Muscle of leg (tissue), 9 donors: ENCODE results near the gene INA. TPM values are rescaled to one million over a fixed set of nuclear protein-coding genes. Genes with fewer than 3 reads are reported as not detected.

Source experiments
- polyA plus RNA-seq, 8 donors: library from polyadenylated mRNA; unstranded; fragments of 120-200 nt; gene quantifications; one replicate each; pipeline versions ENCODE4 v1.2.1 to v1.2.3, GENCODE V29; 2013; ENCODE audit warnings: inconsistent platforms in 1 of 8, low replicate concordance in 1 of 8; ENCODE audit not compliant: insufficient read length in 8 of 8, insufficient read depth in 1 of 8
- total RNA-seq: library from RNA; stranded (reverse); fragments of 120-200 nt; gene quantifications from one replicate; pipeline ENCODE4 v1.2.4, GENCODE V29; 2013

The INA gene
- total and polyA plus RNA-seq, 9 donors = 0.06 to 0.73 (median 0.21) TPM

Other genes with a start within 250 kb of the INA start
- 84.1 TPM for gene NT5C2, start 83.9 kb upstream of the INA start, total RNA-seq
- 100 to 1,000 TPM; 102 to 179 (median 125) TPM for gene NT5C2, start 83.9 kb upstream of the INA start, polyA plus RNA-seq
- not detected for gene RPEL1, start 31.3 kb upstream of the INA start, total RNA-seq
- gene RPEL1, start 31.3 kb upstream of the INA start, polyA plus RNA-seq = under 1 TPM in 4 of 8 donors, not detected in 4; 0.08 to 0.12 (median 0.10) TPM
- gene PCGF6, start 74.0 kb downstream of the INA start, total RNA-seq = 9.4 TPM
- gene PCGF6, start 74.0 kb downstream of the INA start, polyA plus RNA-seq = 1 to 10 TPM; 7.6 to 9.8 (median 8.9) TPM
- 4.0 TPM for gene TAF5, start 90.8 kb downstream of the INA start, total RNA-seq
- 1 to 10 TPM; 3.3 to 5.4 (median 4.2) TPM for gene TAF5, start 90.8 kb downstream of the INA start, polyA plus RNA-seq
- 543 TPM for gene ATP5MK, start 119.3 kb downstream of the INA start, total RNA-seq
- gene ATP5MK, start 119.3 kb downstream of the INA start, polyA plus RNA-seq = 100 to 1,000 TPM; 219 to 293 (median 242) TPM
- 26.6 TPM for gene PDCD11, start 119.5 kb downstream of the INA start, total RNA-seq
- 10 to 100 TPM; 23.5 to 30.3 (median 26.5) TPM for gene PDCD11, start 119.5 kb downstream of the INA start, polyA plus RNA-seq
- gene CALHM2, start 175.2 kb downstream of the INA start, total RNA-seq = 10.5 TPM
- gene CALHM2, start 175.2 kb downstream of the INA start, polyA plus RNA-seq = 10 to 100 TPM; 15.0 to 25.9 (median 18.6) TPM
- not detected for gene CALHM1, start 181.8 kb downstream of the INA start, total RNA-seq
- under 1 TPM in 6 of 8 donors, not detected in 2; 0.05 to 0.43 (median 0.08) TPM for gene CALHM1, start 181.8 kb downstream of the INA start, polyA plus RNA-seq
- not detected for gene CALHM3, start 202.1 kb downstream of the INA start, total RNA-seq
- gene CALHM3, start 202.1 kb downstream of the INA start, polyA plus RNA-seq = under 1 TPM in 1 of 8 donors, not detected in 7; 0.13 TPM
- gene NEURL1, start 216.6 kb downstream of the INA start, total RNA-seq = 19.8 TPM
- gene NEURL1, start 216.6 kb downstream of the INA start, polyA plus RNA-seq = 10 to 100 TPM; 12.0 to 30.3 (median 18.0) TPM